Astrocyte of the hippocampus (primary cell): ENCODE results near the gene BRAT1.

ENCODE experiments used
- DNase-seq: peaks from one replicate; pipeline ENCODE4 v3.0.0; 2011; ENCODE audit warnings: low read depth, low spot score

The BRAT1 gene

DNA sequence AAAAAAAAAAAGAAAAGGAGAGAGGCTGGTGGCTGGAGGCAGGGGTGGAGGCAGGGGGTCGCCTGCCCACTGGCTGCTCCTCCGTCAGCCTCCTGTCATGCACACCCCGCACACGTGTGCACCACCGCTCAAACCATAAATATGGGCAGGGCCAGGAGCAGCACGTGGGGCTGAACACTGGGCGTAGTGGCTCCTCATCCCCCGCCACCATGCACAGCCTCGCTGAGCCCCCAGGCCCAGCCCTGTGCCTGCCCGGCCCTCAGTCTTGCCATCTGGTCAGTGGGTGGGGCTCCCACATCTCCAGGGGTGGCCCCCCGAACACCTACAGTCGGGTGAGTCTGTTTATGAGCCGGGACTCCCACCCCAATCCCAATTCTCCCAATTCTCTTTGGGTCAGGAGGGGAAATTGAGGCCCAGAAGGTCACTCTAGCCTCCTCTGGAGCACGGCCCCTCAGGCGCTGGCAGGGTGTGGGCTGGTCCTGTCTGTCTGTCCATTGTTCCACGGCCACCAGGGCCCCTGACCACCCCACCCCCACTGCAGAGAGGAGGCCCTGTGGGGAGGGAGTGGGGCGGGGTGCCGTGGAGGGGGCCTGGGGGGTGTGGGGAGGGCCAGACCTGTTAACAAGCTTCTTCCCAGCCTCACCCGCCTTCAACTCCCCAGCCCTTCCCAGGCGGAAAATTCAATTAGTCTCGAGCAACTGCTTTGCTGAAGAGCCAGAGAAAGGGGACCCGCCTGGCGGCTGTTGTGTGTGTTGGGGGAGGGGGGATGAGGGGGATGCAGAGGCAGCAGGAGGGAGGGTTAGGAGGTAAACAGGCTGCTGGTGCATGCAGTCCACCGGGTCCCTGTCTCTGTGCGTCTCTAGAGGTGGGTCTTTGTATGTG, 59.7 kb downstream of the BRAT1 start:
- peak; percentile 52 for DNase-seq

DNA sequence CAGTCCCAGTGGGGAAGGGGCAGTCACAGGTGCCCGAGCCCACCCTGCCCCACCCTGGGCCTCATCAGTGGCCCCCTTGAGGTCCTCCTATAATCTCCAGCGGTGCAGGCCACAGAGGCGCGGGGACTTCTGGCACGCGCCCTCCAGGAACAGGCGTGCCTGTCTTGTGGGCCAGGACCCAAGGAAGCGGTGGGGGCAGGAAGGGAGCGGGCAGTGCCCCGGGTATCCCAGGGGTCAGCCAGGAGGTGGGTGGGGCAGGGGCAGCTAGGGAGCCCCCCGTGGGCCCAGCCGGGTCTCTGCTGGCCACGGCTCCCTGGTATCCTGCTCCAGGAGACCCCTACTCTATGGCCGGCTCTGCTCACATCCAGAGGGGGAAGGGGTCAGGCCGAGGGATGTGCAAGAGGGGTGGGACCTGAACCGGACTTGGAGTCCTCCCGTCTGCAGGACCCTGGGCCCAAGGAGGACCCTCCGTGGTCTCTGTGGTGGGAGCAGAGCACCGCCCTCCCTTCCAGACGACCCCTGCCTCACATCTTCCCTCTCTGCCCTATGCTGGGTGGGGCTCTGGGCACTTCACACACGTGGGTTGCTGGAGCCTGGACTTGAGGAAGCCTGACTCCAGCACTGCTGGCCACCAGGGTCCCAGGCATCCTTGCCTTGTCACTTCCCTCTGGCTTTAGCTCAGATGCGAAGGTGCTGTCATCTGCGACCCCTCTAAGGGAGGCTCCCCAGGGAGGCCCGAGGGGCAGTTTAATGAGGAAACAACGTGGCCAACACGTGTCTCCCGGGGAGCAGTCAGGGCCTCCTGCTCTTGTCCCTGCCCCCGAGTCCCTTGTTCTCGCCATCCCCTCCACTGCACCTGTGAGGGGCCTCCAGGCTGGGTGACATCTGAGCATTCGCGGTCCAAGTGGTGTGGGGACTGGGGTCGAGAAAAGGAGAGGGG, 60.9 kb downstream of the BRAT1 start:
- no peak for DNase-seq

DNA sequence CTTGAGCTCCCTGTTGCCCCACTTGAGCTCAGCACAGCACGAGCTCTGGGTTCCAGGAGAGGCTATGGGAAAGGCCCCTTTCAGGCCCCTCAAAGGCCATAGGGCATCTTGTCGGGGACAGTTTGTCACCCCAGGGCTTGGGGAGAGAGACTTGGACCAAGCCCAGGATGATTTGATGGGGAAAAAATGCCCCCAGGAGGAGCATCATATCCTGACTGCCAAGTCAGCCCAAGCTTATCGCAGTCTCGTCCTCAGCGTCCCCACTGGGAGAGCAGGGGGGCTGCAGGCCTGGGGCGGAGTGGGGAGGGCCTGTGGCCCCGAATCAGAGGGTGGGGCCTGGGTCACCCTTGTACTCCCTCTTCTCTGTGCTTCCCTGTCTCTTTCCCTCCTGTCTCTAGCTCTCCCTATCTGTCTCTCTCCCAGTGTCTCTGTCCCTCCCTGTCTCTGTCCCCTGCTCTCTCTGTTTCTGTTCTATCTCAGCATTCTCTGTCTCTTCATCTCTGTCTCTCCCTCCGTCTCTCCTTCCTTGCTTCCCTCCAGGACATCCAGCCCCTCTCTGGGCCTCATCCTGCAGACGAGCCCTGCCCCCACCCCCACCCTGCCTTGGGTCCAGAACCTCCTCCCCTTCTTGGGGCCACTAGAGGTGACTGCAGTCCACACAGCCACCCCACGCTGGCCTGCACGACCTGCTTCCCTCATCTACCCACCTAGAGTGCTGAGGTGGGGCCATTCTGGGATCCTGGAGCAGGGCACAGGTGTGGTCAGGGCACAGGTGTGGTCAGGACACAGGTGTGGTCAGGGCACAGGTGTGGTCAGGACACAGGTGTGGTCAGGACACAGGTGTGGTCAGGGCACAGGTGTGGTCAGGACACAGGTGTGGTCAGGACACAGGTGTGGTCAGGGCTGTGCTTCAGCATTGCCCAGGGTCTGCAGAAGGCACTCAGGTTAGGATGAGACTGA, 61.8 kb downstream of the BRAT1 start:
- DNase-seq: no peak

DNA sequence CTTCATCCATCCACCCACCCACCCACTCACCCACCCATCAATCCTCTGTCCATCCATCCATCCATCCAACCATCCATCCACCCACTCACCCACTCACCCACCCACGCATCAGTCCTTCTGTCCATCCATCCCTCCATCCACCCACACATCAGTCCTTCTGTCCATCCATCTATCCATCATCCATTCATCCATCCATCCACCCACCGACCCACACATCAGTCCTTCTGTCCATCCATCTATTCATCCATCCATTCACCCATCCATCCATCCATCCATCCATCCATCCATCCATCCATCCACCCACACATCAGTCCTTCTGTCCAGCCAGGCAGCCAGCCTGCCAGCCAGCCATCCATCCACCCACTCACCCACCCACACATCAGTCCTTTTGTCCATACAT, 63.3 kb downstream of the BRAT1 start:
- DNase-seq: no peak

DNA sequence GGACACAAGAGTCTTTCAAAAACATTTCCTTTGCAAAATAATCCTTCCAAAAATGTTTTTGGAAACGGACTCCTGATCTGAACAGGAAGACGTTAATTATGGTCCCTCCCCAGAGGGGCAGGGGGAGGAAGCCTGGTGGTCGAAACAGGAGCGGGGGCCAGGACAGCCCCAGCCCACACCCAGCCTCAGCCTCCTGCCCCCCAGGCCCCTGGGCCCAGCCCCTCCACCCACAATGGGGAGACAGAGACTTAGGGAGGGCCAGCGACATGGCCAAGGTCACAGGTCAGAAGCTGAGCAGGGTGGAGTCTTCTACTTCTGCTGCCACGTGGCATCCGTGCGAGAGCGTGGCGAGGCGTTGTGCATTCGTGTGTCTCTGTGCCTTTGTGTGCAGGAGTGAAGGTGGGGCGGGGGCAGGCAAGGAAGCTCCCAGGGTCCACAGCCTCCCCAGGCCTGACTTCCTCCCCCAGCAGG, 65.1 kb downstream of the BRAT1 start:
- DNase-seq: no peak

DNA sequence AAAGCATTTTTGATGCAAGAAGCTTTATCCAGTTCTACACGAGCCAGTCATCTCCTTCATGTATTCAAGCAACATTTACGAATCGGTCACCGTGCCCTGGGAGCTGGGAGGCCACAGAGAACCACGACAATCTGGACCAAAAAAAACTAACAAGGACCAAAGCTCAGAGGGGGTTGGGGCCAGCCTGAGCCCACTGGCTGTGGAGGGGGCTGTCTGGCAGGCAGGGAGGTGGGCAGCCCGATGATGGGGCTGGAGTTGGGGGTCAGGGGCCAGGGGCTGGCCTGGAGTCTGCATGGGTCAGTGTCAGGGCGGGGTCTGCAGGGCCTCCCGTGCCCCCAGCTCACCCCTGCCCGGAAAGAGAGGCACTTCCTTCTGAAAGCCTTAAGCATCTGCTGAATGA, 66.6 kb downstream of the BRAT1 start:
- no peak for DNase-seq

DNA sequence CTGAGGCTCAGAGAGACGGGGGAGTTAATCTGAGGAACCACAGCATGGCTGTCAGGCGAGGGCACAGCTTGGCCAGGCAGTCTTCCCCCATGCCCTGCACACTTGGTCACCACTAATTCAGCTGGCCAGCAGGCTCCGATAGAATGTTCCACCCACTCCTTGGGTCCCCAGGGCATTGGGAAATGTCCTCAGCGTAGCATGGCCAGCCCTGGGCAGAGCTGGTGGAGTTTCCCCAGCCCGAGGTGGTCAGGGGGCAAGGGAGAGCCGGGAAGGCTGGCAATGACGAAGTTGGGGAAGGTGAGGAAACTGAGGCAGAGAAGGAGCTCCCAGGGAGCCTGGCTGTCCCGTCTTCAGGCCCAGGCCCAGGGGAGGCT, 67.1 kb downstream of the BRAT1 start:
- DNase-seq: no peak
